ENCODE data around the gene GALNT18.

GRCh38 chr11:11629368-11629767, 7.6 kb upstream of the GALNT18 start:
- TF ChIP-seq CTCF (IDR thresholded peaks at IDR 0.05; ENCODE audit: insufficient read depth, low read length) (no peak), POLR2AphosphoS5 (IDR thresholded peaks at IDR 0.05; ENCODE audit: low read depth) (no peak)
- TF ChIP-seq, protein P1, sequence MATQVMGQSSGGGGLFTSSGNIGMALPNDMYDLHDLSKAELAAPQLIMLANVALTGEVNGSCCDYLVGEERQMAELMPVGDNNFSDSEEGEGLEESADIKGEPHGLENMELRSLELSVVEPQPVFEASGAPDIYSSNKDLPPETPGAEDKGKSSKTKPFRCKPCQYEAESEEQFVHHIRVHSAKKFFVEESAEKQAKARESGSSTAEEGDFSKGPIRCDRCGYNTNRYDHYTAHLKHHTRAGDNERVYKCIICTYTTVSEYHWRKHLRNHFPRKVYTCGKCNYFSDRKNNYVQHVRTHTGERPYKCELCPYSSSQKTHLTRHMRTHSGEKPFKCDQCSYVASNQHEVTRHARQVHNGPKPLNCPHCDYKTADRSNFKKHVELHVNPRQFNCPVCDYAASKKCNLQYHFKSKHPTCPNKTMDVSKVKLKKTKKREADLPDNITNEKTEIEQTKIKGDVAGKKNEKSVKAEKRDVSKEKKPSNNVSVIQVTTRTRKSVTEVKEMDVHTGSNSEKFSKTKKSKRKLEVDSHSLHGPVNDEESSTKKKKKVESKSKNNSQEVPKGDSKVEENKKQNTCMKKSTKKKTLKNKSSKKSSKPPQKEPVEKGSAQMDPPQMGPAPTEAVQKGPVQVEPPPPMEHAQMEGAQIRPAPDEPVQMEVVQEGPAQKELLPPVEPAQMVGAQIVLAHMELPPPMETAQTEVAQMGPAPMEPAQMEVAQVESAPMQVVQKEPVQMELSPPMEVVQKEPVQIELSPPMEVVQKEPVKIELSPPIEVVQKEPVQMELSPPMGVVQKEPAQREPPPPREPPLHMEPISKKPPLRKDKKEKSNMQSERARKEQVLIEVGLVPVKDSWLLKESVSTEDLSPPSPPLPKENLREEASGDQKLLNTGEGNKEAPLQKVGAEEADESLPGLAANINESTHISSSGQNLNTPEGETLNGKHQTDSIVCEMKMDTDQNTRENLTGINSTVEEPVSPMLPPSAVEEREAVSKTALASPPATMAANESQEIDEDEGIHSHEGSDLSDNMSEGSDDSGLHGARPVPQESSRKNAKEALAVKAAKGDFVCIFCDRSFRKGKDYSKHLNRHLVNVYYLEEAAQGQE (IDR thresholded peaks at IDR 0.05; ENCODE audit: insufficient replicate concordance, low read depth) = no peak
